Measurements from ENCODE around the gene CDC14B. TPM values are rescaled to one million over a fixed set of nuclear protein-coding genes. Genes with fewer than 3 reads are reported as not detected.
A peak's percentile ranks its signal among the peaks of the same experiment; 100 is the strongest.

CDC14B gene
- total RNA-seq, 1 experiment from 2014 or later: 28.4 TPM

DNA sequence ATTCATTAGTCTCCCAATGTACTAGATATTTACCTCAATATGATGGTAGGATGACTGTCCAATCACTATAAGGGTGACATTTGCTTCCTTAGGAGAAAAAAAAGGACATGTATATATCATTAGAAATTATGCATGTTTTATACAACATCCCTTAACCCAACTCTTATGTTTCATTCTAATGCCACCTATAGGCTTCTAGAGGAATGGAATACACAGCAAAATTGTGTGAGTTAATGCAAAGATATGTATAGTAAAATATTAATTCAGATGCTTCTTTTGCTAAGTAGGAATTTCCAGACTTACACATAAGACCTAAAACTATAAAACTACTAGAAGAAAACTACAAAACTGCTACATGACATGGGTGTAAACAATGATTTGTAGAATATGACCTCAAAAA is 32.0 kb upstream of the CDC14B start:
- no peak overlapping the region for H3K4me3 Mint-ChIP-seq
- H3K27me3 ChIP-seq (ENCODE audit: insufficient read depth, low read length): no peaks in the 10 kb centered on the region

More for the DNA sequence above, 32.0 kb upstream of the CDC14B start:
- Histone ChIP-seq H3K14ac (ENCODE audit: insufficient read depth, low read length) (no peak overlapping the region), H3K79me2 (ENCODE audit: insufficient read depth, low read length) (no peaks in the 10 kb centered on the region), H2BK12ac (ENCODE audit: insufficient read length, low read depth, low read length) (no peak overlapping the region), H2BK120ac (ENCODE audit: low read depth, low read length, poor library complexity, severe bottlenecking) (no peak overlapping the region), H3K18ac (ENCODE audit: insufficient read length, low read depth, low read length) (no peak overlapping the region), H2BK20ac (ENCODE audit: low read depth, low read length, poor library complexity, severe bottlenecking) (no peak overlapping the region), H4K8ac (replicated peaks; ENCODE audit: insufficient read length, low read depth, low read length) (no peak overlapping the region), H4K5ac (ENCODE audit: insufficient read length, low read depth, low read length) (no peak overlapping the region), H3T11ph (ENCODE audit: low read length) (no peak overlapping the region), H2BK5ac (ENCODE audit: insufficient read length, low read length) (no peak overlapping the region), H4K91ac (ENCODE audit: insufficient read length, low read depth, low read length) (no peak overlapping the region), H3K4me2 (ENCODE audit: insufficient read depth, insufficient read length, low read length) (no peak overlapping the region), H3K79me1 (ENCODE audit: insufficient read depth, low read depth, low read length, poor library complexity, severe bottlenecking) (no peaks in the 10 kb centered on the region), H3K56ac (ENCODE audit: insufficient read length, low read depth, low read length) (no peak overlapping the region), H3K23ac (ENCODE audit: insufficient read length, low read depth, low read length) (no peak overlapping the region), H3K9me3 (ENCODE audit: control insufficient read depth, low read depth, low read length) (no peaks in the 10 kb centered on the region), H2BK15ac (ENCODE audit: low read depth, low read length) (no peak overlapping the region), H3K4me1 (ENCODE audit: insufficient read depth, low read length) (no peaks in the 10 kb centered on the region), H4K20me1 (ENCODE audit: control insufficient read depth, insufficient read depth, insufficient read length) (no peaks in the 10 kb centered on the region), H3K27ac (ENCODE audit: insufficient read length, low read depth, low read length) (no peak overlapping the region), H3K4ac (ENCODE audit: low read depth, low read length) (no peak overlapping the region), H3K23me2 (ENCODE audit: insufficient read length, low read depth, low read length, poor library complexity, severe bottlenecking) (no peaks in the 10 kb centered on the region), H2AK5ac (ENCODE audit: insufficient read length, low read length) (no peak overlapping the region), H2AFZ (ENCODE audit: low read length) (no peak overlapping the region), H3K9ac (ENCODE audit: extremely low read depth, insufficient read length, low read length) (no peak overlapping the region)
- Mint-ChIP-seq H3K36me3 (ENCODE audit: insufficient read depth in 1 of 3, low read depth in 3 of 3) (no peaks in the 10 kb centered on the region; a peak in 3 of 7 replicates), H3K4me1 (peaks cover 4 to 10% of the 10 kb centered on the region in 2 experiments), H3K9me3 (no peaks in the 10 kb centered on the region), H3K27me3 (ENCODE audit: low read depth) (peaks cover 6% of the 10 kb centered on the region), H3K27ac (no peak overlapping the region)
- no peak for DNase-seq
- TF ChIP-seq, protein P1, sequence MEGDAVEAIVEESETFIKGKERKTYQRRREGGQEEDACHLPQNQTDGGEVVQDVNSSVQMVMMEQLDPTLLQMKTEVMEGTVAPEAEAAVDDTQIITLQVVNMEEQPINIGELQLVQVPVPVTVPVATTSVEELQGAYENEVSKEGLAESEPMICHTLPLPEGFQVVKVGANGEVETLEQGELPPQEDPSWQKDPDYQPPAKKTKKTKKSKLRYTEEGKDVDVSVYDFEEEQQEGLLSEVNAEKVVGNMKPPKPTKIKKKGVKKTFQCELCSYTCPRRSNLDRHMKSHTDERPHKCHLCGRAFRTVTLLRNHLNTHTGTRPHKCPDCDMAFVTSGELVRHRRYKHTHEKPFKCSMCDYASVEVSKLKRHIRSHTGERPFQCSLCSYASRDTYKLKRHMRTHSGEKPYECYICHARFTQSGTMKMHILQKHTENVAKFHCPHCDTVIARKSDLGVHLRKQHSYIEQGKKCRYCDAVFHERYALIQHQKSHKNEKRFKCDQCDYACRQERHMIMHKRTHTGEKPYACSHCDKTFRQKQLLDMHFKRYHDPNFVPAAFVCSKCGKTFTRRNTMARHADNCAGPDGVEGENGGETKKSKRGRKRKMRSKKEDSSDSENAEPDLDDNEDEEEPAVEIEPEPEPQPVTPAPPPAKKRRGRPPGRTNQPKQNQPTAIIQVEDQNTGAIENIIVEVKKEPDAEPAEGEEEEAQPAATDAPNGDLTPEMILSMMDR (conservative IDR thresholded peaks at IDR 0.05): peak; percentile 52
